G401 (cell line): Measurements from ENCODE around the gene FAM8A1. TPM values are rescaled to one million over a fixed set of nuclear protein-coding genes. Genes with fewer than 3 reads are reported as not detected.

ENCODE experiments used
- DNase-seq: peaks from one replicate; pipeline ENCODE4 v3.0.0-alpha.2; 2015; ENCODE audit warnings: low spot score
- in situ Hi-C: cut with HindIII; loops from 2 replicates; pipeline ENCODE4 v1.10.0; 2016; ENCODE audit warnings: low sequenced_read_pairs, mixed read lengths
- total RNA-seq: library from RNA; depleted of rRNA; stranded (reverse); fragments of >200 nt; shearing (Covaris generic); gene quantifications from 2 replicates; pipeline ENCODE4 v1.2.3, GENCODE V29; 2014

The FAM8A1 gene
- total RNA-seq, 1 experiment from 2014 or later: 12.1 TPM

DNA sequence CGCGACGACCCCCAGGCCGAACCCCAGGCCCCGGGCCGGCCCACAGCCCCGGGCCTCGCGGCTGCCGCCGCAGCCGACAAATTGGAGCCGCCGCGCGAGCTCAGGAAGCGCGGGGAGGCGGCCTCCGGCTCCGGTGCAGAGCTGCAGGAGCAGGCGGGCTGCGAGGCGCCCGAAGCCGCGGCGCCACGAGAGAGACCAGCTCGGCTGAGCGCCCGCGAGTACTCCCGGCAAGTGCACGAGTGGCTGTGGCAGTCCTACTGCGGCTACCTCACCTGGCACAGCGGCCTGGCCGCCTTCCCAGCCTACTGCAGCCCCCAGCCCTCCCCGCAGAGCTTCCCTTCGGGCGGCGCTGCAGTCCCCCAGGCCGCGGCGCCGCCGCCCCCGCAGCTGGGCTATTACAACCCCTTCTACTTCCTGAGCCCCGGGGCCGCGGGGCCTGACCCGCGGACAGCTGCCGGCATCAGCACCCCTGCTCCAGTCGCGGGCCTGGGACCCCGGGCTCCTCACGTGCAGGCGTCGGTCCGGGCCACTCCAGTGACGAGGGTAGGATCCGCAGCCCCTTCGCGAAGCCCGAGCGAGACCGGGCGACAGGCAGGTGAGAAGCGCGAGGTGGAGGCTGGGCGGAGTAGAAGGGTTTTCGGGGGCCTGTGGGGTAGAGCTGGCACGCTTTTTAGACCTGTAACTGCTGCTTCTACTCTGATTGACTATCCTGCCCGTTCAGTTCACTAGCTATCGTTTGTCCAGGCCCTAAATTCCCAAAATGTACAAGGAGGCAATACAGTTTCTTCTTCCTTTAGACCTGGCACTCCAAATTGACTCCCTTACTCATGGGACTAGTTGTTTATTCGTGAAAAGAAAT is 654 bp downstream of the FAM8A1 start:
- peak; percentile 55 for DNase-seq
- in situ Hi-C loops: no loop called here

- DNase-seq: no peak
- in situ Hi-C loops: no loop called here
Measured at GRCh38 chr6:17601386-17601703, 1.2 kb downstream of the FAM8A1 start.

GRCh38 chr6:17602888-17603287 is 2.8 kb downstream of the FAM8A1 start:
- in situ Hi-C loops: no loop called here
- no peak for DNase-seq

GRCh38 chr6:17606606-17607005 is 6.5 kb downstream of the FAM8A1 start:
- DNase-seq: no peak
- in situ Hi-C loops: no loop called here

DNA sequence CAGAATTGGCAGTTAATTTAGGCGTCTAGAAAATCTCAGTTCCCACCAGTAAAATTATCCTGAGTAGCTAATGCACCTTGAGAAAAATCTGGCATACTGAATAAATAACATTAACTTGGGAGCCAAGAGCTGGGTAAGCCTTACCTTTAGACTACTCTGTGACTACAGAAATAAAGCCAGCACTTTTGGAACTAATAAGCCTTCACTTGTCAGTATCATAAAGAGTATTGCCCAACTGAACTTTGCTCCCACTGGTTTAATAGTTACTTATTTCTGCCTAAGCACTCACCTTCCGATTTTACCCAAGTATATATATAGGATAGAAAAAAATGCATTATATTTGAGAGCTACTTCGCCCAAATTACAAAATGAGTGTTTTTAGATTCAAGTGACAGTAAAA is 10.7 kb downstream of the FAM8A1 start:
- in situ Hi-C loops: no loop called here
- DNase-seq: no peak

DNA sequence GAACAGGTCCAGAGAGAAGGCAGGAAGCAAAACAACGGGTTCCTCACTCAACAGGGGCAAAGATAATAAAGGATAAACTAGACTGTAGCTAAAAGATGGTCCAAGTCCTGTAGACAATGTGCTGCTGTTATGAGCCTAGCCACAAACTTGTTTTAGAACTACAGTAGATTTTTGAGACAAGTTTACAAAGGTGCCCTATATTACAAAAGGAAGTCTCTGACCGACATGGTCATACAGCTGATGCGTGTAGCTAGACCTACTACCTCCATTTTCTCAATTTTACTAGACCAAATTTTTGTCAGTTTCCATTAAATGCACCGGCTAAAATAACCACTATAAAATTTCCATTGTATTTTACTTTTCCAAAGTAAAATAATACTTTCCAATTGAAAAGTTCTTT is 11.9 kb downstream of the FAM8A1 start:
- in situ Hi-C loops: no loop called here
- no peak for DNase-seq

- no peak for DNase-seq
- in situ Hi-C loops: no loop called here
Measured at GRCh38 chr6:17615794-17616193, 15.7 kb downstream of the FAM8A1 start.

DNA sequence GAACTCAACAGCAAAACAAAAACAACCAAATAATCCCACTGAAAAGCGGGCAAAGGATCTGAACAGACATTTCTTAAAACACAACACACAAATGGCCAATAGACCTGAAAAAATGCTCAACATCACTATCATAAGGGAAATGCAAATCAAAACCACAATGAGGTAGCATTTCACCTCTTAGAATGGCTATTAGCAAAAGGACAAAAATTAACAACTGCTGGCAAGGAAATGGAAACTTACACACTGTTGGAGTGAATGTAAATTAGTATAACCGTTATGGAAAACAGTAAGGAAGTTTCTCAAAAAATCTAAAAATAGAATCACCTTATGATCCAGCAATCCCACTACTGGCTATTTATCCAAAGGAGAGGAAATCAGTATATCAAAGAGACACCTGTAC is 20.9 kb downstream of the FAM8A1 start:
- in situ Hi-C loops: no loop called here
- no peak for DNase-seq

GRCh38 chr6:17622144-17622543 is 22.0 kb downstream of the FAM8A1 start:
- in situ Hi-C loops: no loop called here
- DNase-seq: peak; percentile 86

DNA sequence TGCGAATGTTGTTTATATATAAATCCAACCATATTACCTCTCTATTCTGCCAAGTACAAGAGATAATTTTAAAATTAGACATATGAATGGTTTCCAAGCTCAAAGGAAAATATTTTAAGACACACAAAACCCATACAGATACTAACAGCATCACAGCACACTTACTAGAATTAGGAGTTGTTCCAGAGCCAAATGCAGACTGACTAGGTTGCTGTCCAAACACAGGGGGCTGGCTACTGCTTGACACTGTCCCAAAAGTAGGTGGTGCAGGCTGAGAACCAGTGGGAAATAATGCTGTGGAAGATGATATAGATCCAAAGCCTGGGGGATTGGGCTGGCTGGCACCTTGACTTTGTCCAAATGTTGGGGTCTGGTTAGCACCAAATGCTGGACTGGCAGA is 24.3 kb downstream of the FAM8A1 start:
- in situ Hi-C loops: no loop called here
- DNase-seq: no peak

DNA sequence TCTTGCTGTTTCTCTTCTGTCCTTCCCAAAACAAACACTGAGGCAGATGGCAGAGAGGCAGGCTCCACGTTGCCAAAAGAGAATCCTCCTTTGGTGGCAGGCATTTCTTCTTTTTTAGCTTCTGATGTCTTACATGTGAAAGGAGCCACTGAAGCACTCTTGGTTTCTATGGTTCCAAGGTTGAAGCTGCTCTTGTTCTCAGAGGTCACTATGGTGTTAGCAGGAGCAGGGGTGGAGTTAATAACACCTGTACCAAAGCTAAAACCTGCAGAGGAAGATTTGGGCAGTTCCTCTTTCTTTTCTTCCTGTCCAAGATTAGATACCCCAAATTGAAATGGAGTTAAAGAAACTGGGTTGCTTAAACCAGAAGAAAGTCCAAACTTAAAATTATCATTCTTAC is 28.8 kb downstream of the FAM8A1 start:
- in situ Hi-C loops: no loop called here
- peak; percentile 24 for DNase-seq

DNA sequence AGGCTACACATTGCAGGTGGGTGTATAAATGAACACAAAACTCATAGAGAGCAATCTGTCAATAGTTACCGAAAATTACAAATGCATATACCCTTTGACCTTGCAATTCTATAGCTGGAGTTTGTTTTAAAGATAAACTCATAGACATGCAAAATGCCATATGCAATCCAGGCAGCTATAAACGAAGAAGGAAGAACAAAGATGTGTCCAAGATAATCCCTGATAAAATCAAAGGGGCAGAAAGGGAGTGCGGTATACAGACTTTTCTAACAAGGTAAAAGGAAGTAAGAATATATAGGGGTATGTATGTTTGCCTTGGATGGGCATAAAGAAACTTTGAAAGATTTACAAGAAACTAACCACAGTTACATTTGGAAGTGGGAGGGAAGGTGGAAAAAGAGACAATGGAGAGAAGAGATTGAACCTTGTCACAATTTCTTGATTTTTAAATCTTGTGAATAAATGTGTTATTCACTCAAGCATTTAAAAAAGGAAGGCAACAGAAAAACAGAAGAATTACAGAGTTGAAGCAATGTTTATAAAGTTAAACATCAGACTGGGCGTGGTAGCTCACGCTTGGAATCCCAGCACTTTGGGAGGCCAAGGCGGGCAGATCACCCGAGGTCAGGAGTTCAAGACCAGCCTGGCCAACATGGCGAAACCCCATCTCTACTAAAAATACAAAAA is 29.9 kb downstream of the FAM8A1 start:
- DNase-seq: no peak
- in situ Hi-C loops: no loop called here

DNA sequence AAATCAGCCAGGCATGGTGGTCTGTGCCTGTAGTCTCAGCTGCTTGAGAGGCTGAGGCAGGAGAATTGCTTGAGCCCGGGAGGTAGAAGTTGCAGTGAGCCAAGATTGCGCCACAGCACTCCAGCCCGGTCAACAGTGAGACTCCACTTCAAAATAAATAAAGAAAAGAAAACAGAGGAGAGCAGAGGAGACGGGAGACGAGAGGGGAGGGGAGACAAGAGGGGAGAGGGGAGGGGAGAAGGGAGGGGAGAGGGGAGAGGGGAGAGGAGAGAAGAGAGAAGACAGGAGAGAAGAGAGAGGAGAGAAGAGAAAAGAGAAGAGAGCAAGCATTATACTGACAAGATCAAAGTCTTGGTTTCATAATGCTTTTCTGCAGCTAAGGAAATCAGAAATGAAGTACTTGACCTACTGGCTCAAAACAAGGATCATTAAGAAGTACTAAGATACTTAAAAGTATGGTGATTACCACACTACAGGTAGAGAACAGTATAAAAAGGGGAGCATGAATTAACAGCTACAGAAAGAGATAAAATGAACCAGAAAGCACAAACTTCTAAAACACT is 30.5 kb downstream of the FAM8A1 start:
- in situ Hi-C loops: no loop called here

GRCh38 chr6:17632934-17633333 is 32.8 kb downstream of the FAM8A1 start:
- in situ Hi-C loops: no loop called here
- DNase-seq: no peak

More for the DNA sequence above, 30.5 kb downstream of the FAM8A1 start:
- no peak for DNase-seq

GRCh38 chr6:17633465-17634188 is 33.5 kb downstream of the FAM8A1 start:
- in situ Hi-C loops: no loop called here
- no peak for DNase-seq

DNA sequence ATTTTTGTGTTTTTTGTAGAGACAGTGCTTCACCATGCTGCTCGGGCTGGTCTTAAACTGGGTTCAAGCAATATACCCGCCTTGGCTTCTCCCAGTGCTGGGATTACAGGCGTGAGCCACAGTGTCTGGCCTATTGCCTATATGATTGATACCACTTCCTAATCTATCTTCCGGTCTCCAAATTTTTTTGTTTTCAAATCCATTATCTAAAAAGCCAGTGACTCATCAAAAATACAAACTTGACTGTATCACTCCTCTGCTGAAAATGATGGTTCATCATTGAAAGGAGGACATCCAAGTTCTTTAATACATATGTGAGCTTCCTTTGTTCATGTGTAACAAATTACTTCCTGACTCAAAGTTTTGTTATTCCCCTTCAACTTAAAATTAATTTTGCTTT is 35.5 kb downstream of the FAM8A1 start:
- in situ Hi-C loops: no loop called here
- no peak for DNase-seq

DNA sequence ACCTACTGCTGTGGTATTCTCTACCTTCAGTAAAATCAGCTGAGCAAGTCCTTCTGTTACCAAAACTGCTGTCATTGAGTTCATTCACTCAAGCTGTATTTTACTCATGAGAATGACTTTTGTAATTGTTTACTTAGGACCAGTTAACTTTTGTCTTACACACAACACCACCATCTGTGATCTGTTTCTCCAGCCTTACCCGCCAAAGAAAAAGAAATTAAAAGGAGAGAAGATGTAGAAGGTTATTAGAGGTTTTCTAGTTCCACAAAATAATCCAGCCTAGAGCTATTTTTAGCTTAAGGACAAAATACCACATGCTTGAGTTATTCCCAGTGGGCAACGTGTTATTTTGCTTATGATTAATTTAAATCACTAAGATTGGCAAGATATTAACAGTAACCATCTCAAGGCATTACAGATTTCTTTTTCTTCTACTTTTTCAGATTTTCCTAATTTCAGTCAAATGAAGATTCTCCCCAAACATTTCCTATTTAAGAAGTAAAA is 38.2 kb downstream of the FAM8A1 start:
- in situ Hi-C loops: no loop called here
- DNase-seq: no peak

DNA sequence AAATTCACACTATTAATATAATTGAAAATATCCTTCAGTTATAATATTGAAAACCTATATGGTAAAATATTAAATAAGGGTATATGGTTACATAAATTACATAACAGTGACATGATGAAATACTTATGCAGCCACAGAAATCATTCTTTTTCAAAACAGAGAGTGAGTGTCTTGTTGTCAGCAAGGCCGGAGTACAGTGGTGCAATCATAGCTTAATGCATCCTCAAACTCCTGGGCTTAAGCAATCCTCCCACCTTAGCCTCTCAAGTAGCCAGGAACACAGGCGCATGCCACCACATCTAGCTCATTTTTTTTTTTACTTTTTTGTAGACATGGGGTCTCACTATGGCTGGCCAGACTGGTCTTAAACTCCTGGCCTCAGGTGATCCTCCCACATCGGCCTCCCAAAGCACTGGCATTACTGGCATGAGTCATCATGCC is 40.4 kb downstream of the FAM8A1 start:
- no peak for DNase-seq
- in situ Hi-C loops: no loop called here

DNA sequence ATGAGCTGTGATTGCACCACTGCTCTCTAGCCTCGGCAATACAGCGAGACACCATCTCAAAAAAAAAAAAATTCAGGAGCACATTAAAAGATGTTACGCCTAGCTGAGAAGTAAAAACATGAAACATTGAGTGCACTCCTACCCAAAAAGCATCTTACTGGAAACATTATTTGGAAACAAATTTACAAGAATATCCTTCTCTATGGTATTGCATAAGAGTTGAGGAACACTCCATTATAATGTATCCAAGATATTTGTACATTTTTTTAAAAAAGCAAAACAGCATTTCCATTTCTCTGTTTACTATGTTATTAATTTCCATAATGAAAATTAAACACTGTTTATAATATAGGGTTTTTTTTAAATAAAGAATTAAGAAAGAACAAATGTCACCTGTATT is 48.6 kb downstream of the FAM8A1 start:
- no peak for DNase-seq
- in situ Hi-C loops: no loop called here
